SK-N-SH (cell line): Measurements from ENCODE around the gene KCNJ10. TPM values are rescaled to one million over a fixed set of nuclear protein-coding genes. Genes with fewer than 3 reads are reported as not detected.

Experiments
- CTCF ChIA-PET: fragments of 300-600, 350-600 bp; formaldehyde crosslinking; extraction: SDS; loops from one replicate; lab custom pipeline; 2021; lab: Yijun Ruan, JAX
- POLR2A ChIA-PET: fragments of 350-600 bp; sonication (Branson Sonifier 250); formaldehyde crosslinking; extraction: SDS; loops from one replicate; lab custom pipeline; 2020; ENCODE audit warnings: antibody characterized with exemption, inconsistent platforms; lab: Yijun Ruan, JAX
- DNase-seq: peaks from one replicate; pipeline ENCODE4 v3.0.0; 2012
- H2AFZ ChIP-seq: fragments of 200-600 bp; sonication (generic); 2 replicates; pipeline ENCODE4 v1.8.1; 2016; ENCODE audit warnings: antibody characterized with exemption, mild to moderate bottlenecking, low read depth
- H3F3A ChIP-seq: fragments of 200-600 bp; sonication (generic); replicated peaks from 2 replicates; pipeline ENCODE3; 2016; ENCODE audit warnings: antibody characterized with exemption, mild to moderate bottlenecking; ENCODE audit not compliant: insufficient read depth
- H3K27ac ChIP-seq, 2 experiments: fragments of 200-500 bp in 1 of 2; fragments of 200-600 bp in 1 of 2; sonication (Bioruptor generic) in 1 of 2; sonication (generic), shearing (Covaris generic) in 1 of 2; 2 replicates each; pipeline versions ENCODE4 v1.5.1 to v1.6.1; 2014 to 2016; ENCODE audit warnings: low read depth in 2 of 2, inconsistent platforms in 1 of 2, low read length in 1 of 2, mild to moderate bottlenecking in 1 of 2, mixed read lengths in 1 of 2
- H3K27me3 ChIP-seq: fragments of 200-600 bp; sonication (generic), shearing (Covaris generic); 2 replicates; pipeline ENCODE4 v1.6.1; 2016; ENCODE audit warnings: mixed run types; ENCODE audit not compliant: insufficient read depth
- H3K36me3 ChIP-seq, 2 experiments: fragments of 200-500 bp in 1 of 2; fragments of 200-600 bp in 1 of 2; sonication (Bioruptor generic) in 1 of 2; sonication (generic) in 1 of 2; replicated peaks in 1 of 2; 2 replicates each; pipeline versions ENCODE3 to v1.5.1; 2014 to 2016; ENCODE audit warnings: low read length in 1 of 2, mild to moderate bottlenecking in 1 of 2; ENCODE audit not compliant: insufficient read depth in 2 of 2, control insufficient read depth in 1 of 2
- H3K4me1 ChIP-seq, 2 experiments: fragments of 200-500 bp in 1 of 2; fragments of 200-600 bp in 1 of 2; sonication (Bioruptor generic) in 1 of 2; sonication (generic), shearing (Covaris generic) in 1 of 2; 2 replicates each; pipeline versions ENCODE4 v1.5.1 to v1.6.1; 2014 to 2016; ENCODE audit warnings: low read depth in 1 of 2, low read length in 1 of 2, mixed run types in 1 of 2; ENCODE audit not compliant: insufficient read depth in 2 of 2, control insufficient read depth in 1 of 2
- H3K4me2 ChIP-seq: fragments of 200-600 bp; sonication (generic), shearing (Covaris generic); 2 replicates; pipeline ENCODE4 v1.6.1; 2017; ENCODE audit warnings: mixed run types
- H3K4me3 ChIP-seq, 2 experiments: fragments of 200-500 bp in 1 of 2; fragments of 200-600 bp in 1 of 2; sonication (Bioruptor generic) in 1 of 2; sonication (generic), shearing (Covaris generic) in 1 of 2; 2 replicates each; pipeline versions ENCODE4 v1.5.1 to v1.8.1; 2014 to 2016; ENCODE audit warnings: low read depth in 2 of 2, inconsistent platforms in 1 of 2, low read length in 1 of 2, mild to moderate bottlenecking in 1 of 2, mixed read lengths in 1 of 2, moderate library complexity in 1 of 2
- H3K79me2 ChIP-seq: fragments of 200-600 bp; sonication (generic); 2 replicates; pipeline ENCODE4 v1.8.1; 2017; ENCODE audit warnings: mild to moderate bottlenecking; ENCODE audit not compliant: insufficient read depth
- H3K9ac ChIP-seq: fragments of 200-600 bp; sonication (generic); 2 replicates; pipeline ENCODE4 v1.6.1; 2017; ENCODE audit warnings: mixed run types
- H3K9me2 ChIP-seq: fragments of 200-600 bp; sonication (generic); 2 replicates; pipeline ENCODE4 v1.6.1; 2017; ENCODE audit warnings: mixed run types
- H3K9me3 ChIP-seq: fragments of 200-600 bp; sonication (generic); 2 replicates; pipeline ENCODE4 v1.6.1; 2017; ENCODE audit warnings: mixed run types, mild to moderate bottlenecking, moderate library complexity
- H4K20me1 ChIP-seq: fragments of 200-600 bp; sonication (generic); 2 replicates; pipeline ENCODE4 v1.6.1; 2017; ENCODE audit warnings: mild to moderate bottlenecking, mixed run types; ENCODE audit not compliant: insufficient read depth
- EP300 ChIP-seq, 2 experiments: IDR thresholded peaks; 2 replicates each; pipeline versions ENCODE4 v1.4.0 to v1.6.1; 2012; ENCODE audit warnings: borderline replicate concordance in 1 of 2, low read depth in 1 of 2, low read length in 1 of 2
- FOSL2 ChIP-seq: IDR thresholded peaks from 2 replicates; pipeline ENCODE4 v1.4.0; 2012; ENCODE audit warnings: low read depth, mild to moderate bottlenecking, moderate library complexity, borderline replicate concordance
- FOXJ3 ChIP-seq: sonication (generic); formaldehyde crosslinking; IDR thresholded peaks from 2 replicates; pipeline ENCODE4 v1.5.1; 2020; ENCODE audit warnings: mild to moderate bottlenecking, missing genetic modification reagents
- FOXM1 ChIP-seq: IDR thresholded peaks from 2 replicates; pipeline ENCODE4 v1.4.0; 2012; ENCODE audit warnings: low read depth, mild to moderate bottlenecking
- GABPA ChIP-seq: IDR thresholded peaks from 2 replicates; pipeline ENCODE4 v1.4.0; 2012; ENCODE audit warnings: low read depth, mild to moderate bottlenecking
- GATA2 ChIP-seq: sonication (generic); formaldehyde crosslinking; IDR thresholded peaks from 2 replicates; pipeline ENCODE4 v1.5.0; 2020; ENCODE audit warnings: mild to moderate bottlenecking, missing genetic modification reagents
- MXI1 ChIP-seq: IDR thresholded peaks from 2 replicates; pipeline ENCODE4 v1.6.1; 2012; ENCODE audit warnings: mild to moderate bottlenecking, low read depth, low read length, improper control_type of control experiment
- NFIC ChIP-seq: IDR thresholded peaks from 2 replicates; pipeline ENCODE4 v1.4.0; 2012; ENCODE audit warnings: borderline replicate concordance
- POLR2AphosphoS5 ChIP-seq: IDR thresholded peaks from 2 replicates; pipeline ENCODE4 v1.6.1; 2012; ENCODE audit warnings: low read depth, low read length
- RAD21 ChIP-seq: IDR thresholded peaks from 2 replicates; pipeline ENCODE4 v1.6.1; 2012; ENCODE audit warnings: mild to moderate bottlenecking, low read length
- RCOR1 ChIP-seq: fragments of 150-350 bp; IDR thresholded peaks from 2 replicates; pipeline ENCODE4 v1.6.1; 2017; ENCODE audit warnings: antibody characterized with exemption, low read length
- RFX5 ChIP-seq: IDR thresholded peaks from 2 replicates; pipeline ENCODE4 v1.6.1; 2012; ENCODE audit warnings: mild to moderate bottlenecking, improper control_type of control experiment, low read length
- RXRA ChIP-seq: IDR thresholded peaks from 2 replicates; pipeline ENCODE4 v1.4.0; 2012; ENCODE audit warnings: low read depth, mild to moderate bottlenecking, borderline replicate concordance
- SIN3A ChIP-seq: IDR thresholded peaks from 2 replicates; pipeline ENCODE4 v1.6.1; 2012; ENCODE audit warnings: low read depth, mild to moderate bottlenecking, low read length, moderate library complexity, borderline replicate concordance
- SMC3 ChIP-seq: IDR thresholded peaks from 2 replicates; pipeline ENCODE4 v1.6.1; 2012; ENCODE audit warnings: low read depth, low read length, improper control_type of control experiment
- TAF1 ChIP-seq: IDR thresholded peaks from 2 replicates; pipeline ENCODE4 v1.6.1; 2012; ENCODE audit warnings: low read depth, mild to moderate bottlenecking, low read length, moderate library complexity, borderline replicate concordance
- TCF12 ChIP-seq: IDR thresholded peaks from 2 replicates; pipeline ENCODE4 v1.4.0; 2012
- YY1 ChIP-seq: IDR thresholded peaks from 2 replicates; pipeline ENCODE4 v1.4.0; 2012; ENCODE audit warnings: low read depth, mild to moderate bottlenecking
- WGBS: methylation state at CpG from one replicate; pipeline ENCODE4 v1.1.6; 2017; ENCODE audit warnings: low lambda C conversion rate; 5-methylcytosine and 5-hydroxymethylcytosine counted together
- polyA plus RNA-seq, 3 experiments: library from polyadenylated mRNA; depleted of rRNA; stranded (reverse); fragments of >200 nt; gene quantifications; 2 replicates each; pipeline ENCODE4 v1.2.3, GENCODE V29; 2012
- TF ChIP-seq, protein P1 (sequence below): fragments of 150-350 bp; IDR thresholded peaks from 2 replicates; pipeline ENCODE4 v1.6.1; 2016; ENCODE audit warnings: mild to moderate bottlenecking, low read depth, low read length
- TF ChIP-seq, protein P2 (sequence below): IDR thresholded peaks from 2 replicates; pipeline ENCODE4; 2012
- TF ChIP-seq, protein P3 (sequence below): fragments of 150-350 bp; IDR thresholded peaks from 2 replicates; pipeline ENCODE4 v1.6.1; 2017; ENCODE audit warnings: antibody characterized with exemption, low read length, low read depth, borderline replicate concordance
- TF ChIP-seq, protein P4 (sequence below): IDR thresholded peaks from 2 replicates; pipeline ENCODE4 v1.4.0; 2012; ENCODE audit warnings: low read depth

Gene KCNJ10
- polyA plus RNA-seq, 1 of the 3 experiments (the other 2 are of a cell fraction), result not detected

DNA sequence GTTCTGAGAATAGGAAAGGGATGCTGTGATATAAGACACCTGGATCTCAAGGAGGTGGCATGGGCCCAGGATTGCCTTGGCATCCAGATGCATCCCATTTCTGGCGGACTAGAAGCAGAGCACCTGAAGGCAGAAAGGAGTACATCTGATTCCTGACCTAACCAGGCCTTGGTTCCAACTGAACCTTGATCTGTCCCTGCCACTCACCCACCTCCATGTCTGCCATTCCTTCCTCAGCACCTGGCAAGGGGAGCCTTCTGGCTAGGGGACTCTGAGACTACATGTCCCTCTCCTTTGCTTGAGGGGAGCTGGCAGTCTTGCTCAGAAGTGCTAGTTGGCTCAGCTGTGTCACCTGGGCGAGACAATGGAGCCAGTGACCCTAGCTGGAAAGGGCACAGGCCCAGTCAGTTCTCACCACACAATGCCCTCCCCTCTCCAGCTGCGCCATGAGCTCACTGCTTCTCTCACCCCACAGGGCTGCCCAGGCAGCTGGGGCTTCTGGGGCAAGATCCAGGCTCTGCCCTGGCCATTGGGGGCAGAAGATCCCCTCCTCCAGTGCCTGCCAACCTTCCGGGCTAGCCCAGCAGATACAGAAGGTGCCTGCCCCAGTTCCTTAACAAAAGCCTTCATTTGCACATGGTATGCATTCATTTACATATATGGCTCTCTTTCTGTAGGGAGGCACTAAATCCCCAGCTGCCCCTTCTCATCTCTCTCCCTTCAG is 25.6 kb upstream of the KCNJ10 start:
- peaks cover 7% of the 10 kb centered on the region for H3F3A ChIP-seq
- H3K27me3 ChIP-seq, result no peaks in the 10 kb centered on the region
- no peak overlapping the region for H3K27ac ChIP-seq
- no peaks in the 10 kb centered on the region for H4K20me1 ChIP-seq
- WGBS, result 98% methylated on average over 4 of the region's 4 CpGs
- no peaks in the 10 kb centered on the region for H3K9me3 ChIP-seq
- DNase-seq, result no peak
- H3K36me3 ChIP-seq, result peaks cover 0 to 9% of the 10 kb centered on the region in 2 experiments
- TF ChIP-seq TCF12 (no peak), TAF1 (no peak), FOXM1 (no peak), EP300 (IDR thresholded peaks at IDR 0.05; ENCODE audit: borderline replicate concordance in 1 of 2, low read depth in 1 of 2, low read length in 1 of 2) (no peak), RFX5 (no peak), RXRA (no peak), RAD21 (no peak), GATA2 (CRISPR knock-in tag) (no peak), RCOR1 (no peak), YY1 (no peak)
- TF ChIP-seq, protein P1, sequence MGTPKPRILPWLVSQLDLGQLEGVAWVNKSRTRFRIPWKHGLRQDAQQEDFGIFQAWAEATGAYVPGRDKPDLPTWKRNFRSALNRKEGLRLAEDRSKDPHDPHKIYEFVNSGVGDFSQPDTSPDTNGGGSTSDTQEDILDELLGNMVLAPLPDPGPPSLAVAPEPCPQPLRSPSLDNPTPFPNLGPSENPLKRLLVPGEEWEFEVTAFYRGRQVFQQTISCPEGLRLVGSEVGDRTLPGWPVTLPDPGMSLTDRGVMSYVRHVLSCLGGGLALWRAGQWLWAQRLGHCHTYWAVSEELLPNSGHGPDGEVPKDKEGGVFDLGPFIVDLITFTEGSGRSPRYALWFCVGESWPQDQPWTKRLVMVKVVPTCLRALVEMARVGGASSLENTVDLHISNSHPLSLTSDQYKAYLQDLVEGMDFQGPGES, result no peak
- TF ChIP-seq, protein P2, sequence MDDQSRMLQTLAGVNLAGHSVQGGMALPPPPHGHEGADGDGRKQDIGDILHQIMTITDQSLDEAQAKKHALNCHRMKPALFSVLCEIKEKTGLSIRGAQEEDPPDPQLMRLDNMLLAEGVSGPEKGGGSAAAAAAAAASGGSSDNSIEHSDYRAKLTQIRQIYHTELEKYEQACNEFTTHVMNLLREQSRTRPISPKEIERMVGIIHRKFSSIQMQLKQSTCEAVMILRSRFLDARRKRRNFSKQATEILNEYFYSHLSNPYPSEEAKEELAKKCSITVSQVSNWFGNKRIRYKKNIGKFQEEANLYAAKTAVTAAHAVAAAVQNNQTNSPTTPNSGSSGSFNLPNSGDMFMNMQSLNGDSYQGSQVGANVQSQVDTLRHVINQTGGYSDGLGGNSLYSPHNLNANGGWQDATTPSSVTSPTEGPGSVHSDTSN, result no peak
- TF ChIP-seq, protein P3, sequence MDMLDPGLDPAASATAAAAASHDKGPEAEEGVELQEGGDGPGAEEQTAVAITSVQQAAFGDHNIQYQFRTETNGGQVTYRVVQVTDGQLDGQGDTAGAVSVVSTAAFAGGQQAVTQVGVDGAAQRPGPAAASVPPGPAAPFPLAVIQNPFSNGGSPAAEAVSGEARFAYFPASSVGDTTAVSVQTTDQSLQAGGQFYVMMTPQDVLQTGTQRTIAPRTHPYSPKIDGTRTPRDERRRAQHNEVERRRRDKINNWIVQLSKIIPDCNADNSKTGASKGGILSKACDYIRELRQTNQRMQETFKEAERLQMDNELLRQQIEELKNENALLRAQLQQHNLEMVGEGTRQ, result no peak
- no peaks in the 10 kb centered on the region for H3K79me2 ChIP-seq
- ChIA-PET CTCF (interaction anchor here (1.3 to 8.4 kb wide), 8 partner anchors 11 to 196 kb away, joined by 4 to 132 read pairs (median 14); partner anchors contain the start of genes KCNJ10 and KCNJ9), POLR2A (no interaction called here)
- no peaks in the 10 kb centered on the region for H3K9me2 ChIP-seq
- no peak overlapping the region for H2AFZ ChIP-seq
- H3K4me1 ChIP-seq, result peaks cover 7 to 22% of the 10 kb centered on the region in 2 experiments; a peak in 1 of 4 replicates
- no peak overlapping the region for H3K4me2 ChIP-seq
- no peak overlapping the region for H3K9ac ChIP-seq
- no peak overlapping the region for H3K4me3 ChIP-seq

DNA sequence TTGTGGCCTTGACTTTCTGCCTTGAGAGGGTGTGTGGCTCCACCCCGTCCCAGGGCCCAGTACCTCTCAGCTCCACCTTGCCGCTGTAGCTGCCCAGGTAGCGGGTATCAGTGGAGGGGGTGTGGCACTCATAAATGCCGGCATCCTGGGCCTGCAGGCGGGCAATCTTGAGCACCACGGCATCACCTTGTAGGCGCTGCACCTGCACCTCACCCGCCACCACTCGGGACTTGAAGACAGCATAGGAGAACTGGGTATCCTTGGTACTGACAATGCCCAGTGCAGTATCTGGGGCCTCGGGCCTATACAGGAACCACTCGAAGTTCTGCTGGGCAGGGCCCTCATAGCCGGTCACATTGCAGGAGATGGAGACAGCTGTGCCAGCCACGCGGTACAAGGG is 24.8 kb upstream of the KCNJ10 start:
- ChIA-PET POLR2A (no interaction called here), CTCF (interaction anchor here (1.0 to 8.4 kb wide), 6 partner anchors 10 to 196 kb away, joined by 3 to 132 read pairs (median 6); partner anchors contain the start of genes KCNJ10 and KCNJ9)
- peaks cover 7% of the 10 kb centered on the region for H3F3A ChIP-seq
- no peak overlapping the region for H3K27ac ChIP-seq
- H3K4me2 ChIP-seq, result no peak overlapping the region
- H3K9me2 ChIP-seq, result no peaks in the 10 kb centered on the region
- no peak overlapping the region for H3K4me3 ChIP-seq
- peaks cover 7 to 22% of the 10 kb centered on the region in 2 experiments; a peak in 1 of 4 replicates for H3K4me1 ChIP-seq
- no peaks in the 10 kb centered on the region for H3K9me3 ChIP-seq
- H3K9ac ChIP-seq, result no peak overlapping the region
- DNase-seq, result no peak
- no peaks in the 10 kb centered on the region for H4K20me1 ChIP-seq
- WGBS, result 80% methylated on average over 3 of the region's 14 CpGs
- no peaks in the 10 kb centered on the region for H3K27me3 ChIP-seq
- TF ChIP-seq SMC3, result no peak
- no peak for TF ChIP-seq GABPA
- no peak for TF ChIP-seq FOXJ3 (CRISPR knock-in tag)
- TF ChIP-seq RCOR1, result no peak
- TF ChIP-seq NFIC, result no peak
- no peak for TF ChIP-seq FOXM1
- no peak for TF ChIP-seq TCF12
- TF ChIP-seq POLR2AphosphoS5, result no peak
- no peak for TF ChIP-seq FOSL2
- TF ChIP-seq, protein P4, sequence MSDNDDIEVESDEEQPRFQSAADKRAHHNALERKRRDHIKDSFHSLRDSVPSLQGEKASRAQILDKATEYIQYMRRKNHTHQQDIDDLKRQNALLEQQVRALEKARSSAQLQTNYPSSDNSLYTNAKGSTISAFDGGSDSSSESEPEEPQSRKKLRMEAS, result no peak
- no peak for TF ChIP-seq RFX5
- TF ChIP-seq SIN3A, result no peak
- TF ChIP-seq YY1, result no peak
- TF ChIP-seq, protein P3, result no peak
- TF ChIP-seq MXI1, result no peak
- TF ChIP-seq, protein P2, result no peak
- peaks cover 0 to 9% of the 10 kb centered on the region in 2 experiments for H3K36me3 ChIP-seq
- H3K79me2 ChIP-seq, result no peaks in the 10 kb centered on the region
- no peak overlapping the region for H2AFZ ChIP-seq
